ENCODE measurements around the gene SNRPF.

DNA sequence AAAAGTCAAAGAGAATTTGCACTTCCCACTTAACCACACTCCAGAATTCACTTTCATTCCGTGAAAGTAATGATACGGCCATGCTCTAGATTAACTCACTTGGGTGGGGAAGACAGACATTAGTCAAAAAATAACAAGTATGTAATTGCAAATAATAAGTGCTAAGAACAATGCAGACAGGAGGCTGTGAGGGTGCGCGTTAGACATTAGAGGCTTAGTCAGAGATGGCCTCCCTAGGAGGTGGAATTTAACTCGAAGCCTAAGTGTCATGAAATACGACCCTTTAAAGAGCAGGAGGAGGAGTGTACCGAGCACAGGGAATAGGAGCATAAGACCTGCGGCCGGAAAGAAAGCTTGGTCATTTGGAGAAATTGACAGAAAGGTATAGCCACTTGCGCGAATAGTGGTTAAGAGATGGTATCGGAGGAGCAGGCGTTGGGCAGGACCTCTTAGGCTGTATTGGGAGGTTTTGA, 628 bp downstream of the SNRPF start:
- TF ChIP-seq, protein P1, sequence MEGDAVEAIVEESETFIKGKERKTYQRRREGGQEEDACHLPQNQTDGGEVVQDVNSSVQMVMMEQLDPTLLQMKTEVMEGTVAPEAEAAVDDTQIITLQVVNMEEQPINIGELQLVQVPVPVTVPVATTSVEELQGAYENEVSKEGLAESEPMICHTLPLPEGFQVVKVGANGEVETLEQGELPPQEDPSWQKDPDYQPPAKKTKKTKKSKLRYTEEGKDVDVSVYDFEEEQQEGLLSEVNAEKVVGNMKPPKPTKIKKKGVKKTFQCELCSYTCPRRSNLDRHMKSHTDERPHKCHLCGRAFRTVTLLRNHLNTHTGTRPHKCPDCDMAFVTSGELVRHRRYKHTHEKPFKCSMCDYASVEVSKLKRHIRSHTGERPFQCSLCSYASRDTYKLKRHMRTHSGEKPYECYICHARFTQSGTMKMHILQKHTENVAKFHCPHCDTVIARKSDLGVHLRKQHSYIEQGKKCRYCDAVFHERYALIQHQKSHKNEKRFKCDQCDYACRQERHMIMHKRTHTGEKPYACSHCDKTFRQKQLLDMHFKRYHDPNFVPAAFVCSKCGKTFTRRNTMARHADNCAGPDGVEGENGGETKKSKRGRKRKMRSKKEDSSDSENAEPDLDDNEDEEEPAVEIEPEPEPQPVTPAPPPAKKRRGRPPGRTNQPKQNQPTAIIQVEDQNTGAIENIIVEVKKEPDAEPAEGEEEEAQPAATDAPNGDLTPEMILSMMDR (IDR thresholded peaks at IDR 0.05; ENCODE audit: insufficient read depth, low read length): no peak
- TF ChIP-seq, protein P2, sequence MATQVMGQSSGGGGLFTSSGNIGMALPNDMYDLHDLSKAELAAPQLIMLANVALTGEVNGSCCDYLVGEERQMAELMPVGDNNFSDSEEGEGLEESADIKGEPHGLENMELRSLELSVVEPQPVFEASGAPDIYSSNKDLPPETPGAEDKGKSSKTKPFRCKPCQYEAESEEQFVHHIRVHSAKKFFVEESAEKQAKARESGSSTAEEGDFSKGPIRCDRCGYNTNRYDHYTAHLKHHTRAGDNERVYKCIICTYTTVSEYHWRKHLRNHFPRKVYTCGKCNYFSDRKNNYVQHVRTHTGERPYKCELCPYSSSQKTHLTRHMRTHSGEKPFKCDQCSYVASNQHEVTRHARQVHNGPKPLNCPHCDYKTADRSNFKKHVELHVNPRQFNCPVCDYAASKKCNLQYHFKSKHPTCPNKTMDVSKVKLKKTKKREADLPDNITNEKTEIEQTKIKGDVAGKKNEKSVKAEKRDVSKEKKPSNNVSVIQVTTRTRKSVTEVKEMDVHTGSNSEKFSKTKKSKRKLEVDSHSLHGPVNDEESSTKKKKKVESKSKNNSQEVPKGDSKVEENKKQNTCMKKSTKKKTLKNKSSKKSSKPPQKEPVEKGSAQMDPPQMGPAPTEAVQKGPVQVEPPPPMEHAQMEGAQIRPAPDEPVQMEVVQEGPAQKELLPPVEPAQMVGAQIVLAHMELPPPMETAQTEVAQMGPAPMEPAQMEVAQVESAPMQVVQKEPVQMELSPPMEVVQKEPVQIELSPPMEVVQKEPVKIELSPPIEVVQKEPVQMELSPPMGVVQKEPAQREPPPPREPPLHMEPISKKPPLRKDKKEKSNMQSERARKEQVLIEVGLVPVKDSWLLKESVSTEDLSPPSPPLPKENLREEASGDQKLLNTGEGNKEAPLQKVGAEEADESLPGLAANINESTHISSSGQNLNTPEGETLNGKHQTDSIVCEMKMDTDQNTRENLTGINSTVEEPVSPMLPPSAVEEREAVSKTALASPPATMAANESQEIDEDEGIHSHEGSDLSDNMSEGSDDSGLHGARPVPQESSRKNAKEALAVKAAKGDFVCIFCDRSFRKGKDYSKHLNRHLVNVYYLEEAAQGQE (IDR thresholded peaks at IDR 0.05; ENCODE audit: insufficient replicate concordance, low read depth): no peak
- TF ChIP-seq GABPA (IDR thresholded peaks at IDR 0.05; ENCODE audit: low read depth): no peak
- TF ChIP-seq POLR2AphosphoS5 (IDR thresholded peaks at IDR 0.05; ENCODE audit: low read depth): no peak
- TF ChIP-seq SPI1 (IDR thresholded peaks at IDR 0.05; ENCODE audit: borderline replicate concordance, low read depth): no peak

Measured in HL-60 (cell line).